NK-92 (cell line): ENCODE results near the gene CSNK2A1.
"Not testable (repeated sequence)": the region's sequence is repeated elsewhere in the genome, so short reads cannot be mapped to it uniquely, and the experiment has no call there.

ENCODE experiments used
- DNase-seq: peaks from one replicate; lab custom pipeline; 2025; ENCODE audit not compliant: unreplicated experiment; lab: John Stamatoyannopoulos, UW

Gene CSNK2A1

DNA sequence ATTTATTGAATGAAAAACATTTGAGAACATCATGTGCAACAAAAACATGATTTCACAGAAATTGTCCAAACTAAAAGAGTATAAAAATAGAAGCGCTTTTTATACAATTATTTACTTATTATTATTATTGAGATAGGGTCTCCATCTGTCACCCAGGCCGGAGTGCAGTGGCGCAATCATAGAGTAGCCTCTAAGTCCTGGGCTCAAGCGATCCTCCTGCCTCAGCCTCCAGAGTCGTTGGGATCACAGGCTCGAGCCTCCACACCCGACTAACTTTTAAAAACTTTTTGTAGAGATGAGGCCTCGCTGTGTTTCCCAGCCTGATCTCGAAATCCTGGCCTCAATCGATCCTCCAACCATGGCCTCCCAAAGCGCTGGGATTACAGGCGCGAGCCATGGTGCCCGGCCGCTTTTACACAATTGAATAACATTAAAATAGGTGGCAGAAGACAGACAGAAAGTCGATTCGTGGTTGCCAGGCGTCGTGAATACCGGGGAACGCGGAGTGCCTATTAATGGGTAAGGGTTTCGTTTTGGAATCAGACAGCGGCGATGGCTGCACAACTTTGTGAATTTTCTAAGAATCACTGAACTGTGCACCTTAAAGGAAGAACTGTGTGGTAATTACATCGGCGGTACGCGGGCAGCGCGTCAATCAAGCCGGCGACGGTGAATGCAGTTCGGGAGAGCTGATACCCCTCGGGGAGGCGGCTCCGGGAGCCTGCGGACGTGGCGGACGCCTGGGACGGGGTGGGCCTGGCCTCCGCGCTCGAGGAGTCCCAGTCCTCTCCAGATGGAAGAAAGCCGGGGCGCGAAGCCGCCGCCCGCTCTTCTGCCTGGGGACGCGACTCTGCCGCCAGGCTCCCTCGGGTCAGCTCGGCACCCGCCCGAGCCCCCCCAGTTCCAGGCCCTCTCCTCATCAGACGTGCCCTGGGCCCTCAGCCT, 82.1 kb downstream of the CSNK2A1 start:
- DNase-seq, result no peak

GRCh38 chr20:460707-461106, 82.9 kb downstream of the CSNK2A1 start:
- no peak for DNase-seq

DNA sequence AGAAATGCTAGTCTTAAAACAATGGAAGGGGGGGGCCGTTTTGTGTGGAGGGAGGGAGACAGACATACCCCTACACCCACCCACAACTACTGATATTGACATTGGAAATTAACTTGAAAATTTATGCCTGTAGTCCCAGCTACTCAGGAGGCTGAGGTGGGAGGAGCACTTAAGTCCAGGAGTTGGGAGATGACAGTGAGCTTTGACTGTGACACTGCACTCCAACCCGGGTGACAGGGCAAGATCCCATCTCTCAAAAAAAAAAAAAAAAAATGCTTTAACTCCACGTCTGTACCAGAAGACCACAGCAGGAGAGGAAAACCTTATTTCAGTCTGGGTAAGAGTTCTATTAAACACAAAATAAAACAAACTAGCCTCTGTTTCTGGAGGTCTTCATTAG, 83.4 kb downstream of the CSNK2A1 start:
- no peak for DNase-seq

DNA sequence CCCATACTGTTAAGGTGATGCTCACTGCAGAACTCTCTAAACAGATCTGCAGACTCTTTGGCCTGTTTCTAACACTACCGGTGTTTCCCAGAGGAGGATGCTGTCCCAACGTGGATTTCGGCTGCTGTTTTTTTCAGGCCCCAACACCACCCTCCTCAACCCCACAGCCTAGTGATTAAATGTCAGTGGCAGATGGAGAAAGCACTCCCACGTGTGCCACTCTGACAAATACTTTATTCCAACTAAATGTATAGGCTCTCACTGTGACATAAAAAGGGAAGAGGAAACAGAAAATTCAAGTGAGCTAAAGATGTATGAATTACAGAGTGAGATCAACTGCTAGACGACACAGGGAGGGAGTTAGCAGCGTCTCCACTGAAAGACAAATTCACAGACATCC, 84.8 kb downstream of the CSNK2A1 start:
- DNase-seq, result no peak

- no peak for DNase-seq
Observed at GRCh38 chr20:454951-455350, 88.6 kb downstream of the CSNK2A1 start.

DNA sequence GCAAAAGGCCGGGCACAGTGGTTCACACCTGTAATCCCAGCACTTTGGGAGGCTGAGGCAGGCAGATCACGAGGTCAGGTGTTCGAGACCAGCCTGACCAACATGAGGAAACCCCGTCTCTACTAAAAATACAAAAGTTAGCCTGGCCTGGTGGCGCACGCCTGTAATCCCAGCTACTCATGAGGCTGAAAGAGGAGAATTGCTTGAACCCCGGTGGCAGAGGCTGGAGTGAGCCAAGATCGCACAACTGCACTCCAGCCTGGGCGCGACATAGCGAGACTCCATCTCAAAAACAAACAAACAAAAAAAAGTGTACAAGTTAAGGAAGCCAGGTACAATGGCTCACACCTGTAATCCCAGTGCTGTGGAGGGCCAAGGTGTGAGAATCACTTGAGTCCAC, 91.6 kb downstream of the CSNK2A1 start:
- DNase-seq, result not testable (repeated sequence)

- DNase-seq, result no peak
Observed at GRCh38 chr20:445514-446336, 97.9 kb downstream of the CSNK2A1 start.

GRCh38 chr20:444862-445426, 98.6 kb downstream of the CSNK2A1 start:
- DNase-seq, result no peak

GRCh38 chr20:444117-444516, 99.5 kb downstream of the CSNK2A1 start:
- DNase-seq, result no peak

DNA sequence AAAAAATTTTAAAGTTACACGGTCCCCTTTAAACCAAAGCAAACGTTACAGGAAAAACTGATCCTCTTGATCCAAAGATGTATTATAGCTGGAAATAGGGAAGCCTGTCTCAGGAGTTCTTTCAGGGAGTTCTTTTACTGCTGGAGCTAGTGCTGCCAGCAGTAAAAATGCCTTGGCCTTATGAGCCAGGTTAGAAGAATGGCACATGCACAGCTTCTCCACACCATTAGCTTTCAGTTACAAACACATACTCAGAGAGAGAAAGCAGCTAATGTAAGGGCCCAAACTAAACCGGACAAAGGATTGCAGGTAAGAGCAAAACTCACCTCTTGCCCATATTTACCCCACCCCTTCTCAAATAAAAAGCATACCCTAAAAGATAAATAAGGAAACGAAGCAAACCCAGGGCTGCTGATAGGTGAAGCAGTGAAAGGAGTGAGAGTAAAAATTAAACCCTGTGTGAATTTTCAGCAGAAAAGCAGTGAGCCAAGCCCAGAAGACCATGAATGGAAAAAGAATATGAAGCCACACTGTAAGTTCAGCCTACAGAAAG, 100.3 kb downstream of the CSNK2A1 start:
- no peak for DNase-seq

- DNase-seq, result no peak
Observed at GRCh38 chr20:440636-441035, 103.0 kb downstream of the CSNK2A1 start.

DNA sequence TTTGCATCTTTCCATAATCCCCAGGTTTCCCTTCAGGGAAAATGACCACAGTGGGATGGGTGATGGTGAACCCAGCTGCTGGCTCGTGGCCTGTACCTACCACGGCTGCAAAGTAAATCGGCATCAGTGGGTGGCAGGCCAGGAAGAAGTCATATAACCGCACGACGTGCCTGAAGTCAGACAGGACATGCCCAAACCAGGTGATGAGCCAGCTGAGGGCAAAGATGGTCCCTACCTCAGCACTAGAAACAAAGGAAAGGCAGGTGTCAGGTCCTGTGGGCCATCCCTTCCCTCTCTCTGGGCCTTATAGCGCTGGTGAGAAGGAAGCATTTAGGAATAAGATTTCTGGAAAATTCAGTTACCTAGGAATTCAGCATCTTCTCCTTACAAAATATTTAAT, 103.4 kb downstream of the CSNK2A1 start:
- DNase-seq, result no peak

DNA sequence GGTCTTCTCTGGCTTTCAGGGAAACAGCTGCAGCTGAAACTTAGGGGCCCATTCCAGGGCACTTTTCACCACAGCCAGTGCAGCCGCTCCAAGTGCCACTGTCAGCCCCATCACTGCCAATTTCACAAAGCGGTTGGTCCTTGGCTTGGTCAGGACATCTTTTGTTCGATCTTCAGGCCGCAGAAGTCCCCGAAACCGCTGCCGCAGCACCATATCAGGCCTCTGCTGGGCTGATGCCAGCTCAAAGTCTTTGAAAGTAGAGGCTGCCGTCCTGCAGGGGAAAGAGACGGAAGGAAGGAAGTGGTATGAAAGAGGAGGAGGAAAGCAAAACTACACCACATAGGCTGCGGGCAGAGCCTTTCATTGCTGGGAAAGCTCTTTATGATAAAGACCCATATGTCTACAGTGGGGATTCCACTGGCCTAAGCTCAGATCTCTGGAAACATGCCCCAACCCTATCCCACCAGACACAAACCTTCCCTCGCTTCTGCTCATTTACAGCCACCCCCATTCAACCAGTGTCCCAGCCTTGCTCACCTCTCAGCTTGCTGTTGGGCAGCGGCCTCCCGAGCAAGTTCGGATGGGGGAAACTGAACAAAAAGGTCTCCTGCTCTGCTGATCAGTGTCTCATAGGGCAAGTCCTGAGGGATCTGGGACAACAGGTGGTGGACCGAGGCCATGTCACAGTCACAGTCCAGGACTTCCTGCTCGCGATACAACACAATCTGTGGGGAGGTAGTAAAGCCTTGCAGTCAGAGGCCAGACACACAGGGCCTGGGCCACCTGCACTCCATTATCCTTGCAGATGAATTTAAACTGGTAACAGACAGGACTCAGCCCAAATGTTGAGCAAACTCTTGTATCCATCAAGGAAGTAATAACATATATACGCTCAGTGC, 104.8 kb downstream of the CSNK2A1 start:
- no peak for DNase-seq

GRCh38 chr20:437787-438486, 105.7 kb downstream of the CSNK2A1 start:
- no peak for DNase-seq

DNA sequence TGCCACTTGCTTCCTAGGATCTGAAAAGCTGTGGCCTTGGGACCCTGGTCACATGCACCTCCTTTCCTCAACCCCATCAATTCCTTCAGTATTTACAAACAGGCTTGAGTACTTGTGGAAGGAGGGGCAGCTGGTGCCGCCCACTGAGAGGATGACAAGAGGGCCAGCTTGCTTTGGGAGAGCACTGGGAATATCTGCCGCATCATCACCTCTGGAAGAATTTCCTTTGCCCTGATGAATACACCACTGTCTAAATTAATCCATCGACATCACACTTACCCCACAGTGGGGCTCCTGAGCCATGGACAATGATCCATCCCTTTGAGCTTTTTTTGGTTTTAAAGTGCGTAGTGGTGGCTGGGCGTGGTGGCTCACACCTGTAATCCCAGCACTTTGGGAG, 107.1 kb downstream of the CSNK2A1 start:
- DNase-seq, result no peak

DNA sequence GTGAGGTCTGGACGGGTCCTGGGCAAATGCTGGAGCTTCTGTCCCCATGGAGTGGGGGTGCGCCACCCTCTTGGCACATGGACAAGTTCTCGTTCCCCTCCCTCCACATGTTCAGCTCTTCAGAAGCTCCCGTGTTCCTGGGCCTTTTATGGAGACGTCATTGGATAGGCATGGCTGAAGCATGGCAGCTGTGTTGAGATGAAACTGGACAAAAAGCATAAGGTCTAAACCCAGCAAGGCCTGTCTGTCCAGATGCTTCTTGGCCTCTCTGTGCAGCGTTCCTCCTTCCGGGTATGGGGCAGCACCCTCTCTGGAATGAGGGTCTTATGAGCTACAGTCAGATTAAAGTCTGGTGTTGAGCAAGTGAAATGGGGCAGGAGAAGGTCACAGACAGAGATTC, 108.0 kb downstream of the CSNK2A1 start:
- DNase-seq, result no peak

GRCh38 chr20:434661-435419, 108.8 kb downstream of the CSNK2A1 start:
- no peak for DNase-seq

- DNase-seq, result no peak
Observed at GRCh38 chr20:434221-434620, 109.4 kb downstream of the CSNK2A1 start.
